MM.1S (cell line): ENCODE data around the gene PLEKHA7.

Source experiments
- EZH2 ChIP-seq: fragments of 300-600 bp; sonication (generic); optimal IDR thresholded peaks from 2 replicates; pipeline ENCODE3; 2017; ENCODE audit warnings: low read depth, mild to moderate bottlenecking, antibody characterized with exemption, low read length, mixed read lengths
- TF ChIP-seq, protein P1 (sequence below): fragments of 300-600 bp; sonication (generic); IDR thresholded peaks from 2 replicates; pipeline ENCODE4 v1.5.1; 2016; ENCODE audit warnings: antibody characterized with exemption, low read length, mixed read lengths

DNA sequence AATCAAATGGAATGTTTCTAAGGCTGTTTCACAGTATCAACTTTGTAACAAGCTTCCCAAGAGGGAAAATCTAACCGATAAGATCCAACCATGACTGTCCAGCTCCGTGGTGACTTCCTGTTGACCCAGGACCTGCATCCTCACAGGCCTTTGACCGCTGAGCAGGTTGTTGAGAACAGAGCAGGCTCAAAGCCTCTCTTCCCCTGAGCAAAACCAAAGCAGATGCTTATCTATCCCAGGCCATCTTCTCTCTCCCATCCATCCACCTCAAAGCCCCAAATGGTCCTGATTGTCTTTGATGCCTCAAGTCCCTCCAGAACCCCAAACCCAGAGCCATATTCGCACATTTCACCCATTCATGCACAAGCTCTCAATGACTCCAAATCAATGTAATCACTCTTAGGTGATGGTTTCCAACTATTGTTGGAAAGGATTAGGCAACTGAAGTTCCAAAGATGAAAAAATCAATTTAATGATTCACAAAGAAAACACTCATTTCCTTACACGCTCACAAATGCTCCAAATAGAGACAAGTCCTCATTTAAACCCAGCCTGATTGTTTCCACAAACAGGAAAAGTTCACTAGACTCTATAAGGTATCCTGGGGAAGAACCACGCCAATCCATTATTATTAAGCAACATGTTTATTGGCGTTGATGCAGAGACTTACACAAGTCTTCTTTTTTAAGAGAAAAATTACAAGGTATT, 227.0 kb downstream of the PLEKHA7 start:
- TF ChIP-seq, protein P1, sequence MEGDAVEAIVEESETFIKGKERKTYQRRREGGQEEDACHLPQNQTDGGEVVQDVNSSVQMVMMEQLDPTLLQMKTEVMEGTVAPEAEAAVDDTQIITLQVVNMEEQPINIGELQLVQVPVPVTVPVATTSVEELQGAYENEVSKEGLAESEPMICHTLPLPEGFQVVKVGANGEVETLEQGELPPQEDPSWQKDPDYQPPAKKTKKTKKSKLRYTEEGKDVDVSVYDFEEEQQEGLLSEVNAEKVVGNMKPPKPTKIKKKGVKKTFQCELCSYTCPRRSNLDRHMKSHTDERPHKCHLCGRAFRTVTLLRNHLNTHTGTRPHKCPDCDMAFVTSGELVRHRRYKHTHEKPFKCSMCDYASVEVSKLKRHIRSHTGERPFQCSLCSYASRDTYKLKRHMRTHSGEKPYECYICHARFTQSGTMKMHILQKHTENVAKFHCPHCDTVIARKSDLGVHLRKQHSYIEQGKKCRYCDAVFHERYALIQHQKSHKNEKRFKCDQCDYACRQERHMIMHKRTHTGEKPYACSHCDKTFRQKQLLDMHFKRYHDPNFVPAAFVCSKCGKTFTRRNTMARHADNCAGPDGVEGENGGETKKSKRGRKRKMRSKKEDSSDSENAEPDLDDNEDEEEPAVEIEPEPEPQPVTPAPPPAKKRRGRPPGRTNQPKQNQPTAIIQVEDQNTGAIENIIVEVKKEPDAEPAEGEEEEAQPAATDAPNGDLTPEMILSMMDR, result no peak
- no peak for TF ChIP-seq EZH2
